Myocyte (in vitro differentiated cells): Measurements from ENCODE around the gene NEK1. TPM values are rescaled to one million over a fixed set of nuclear protein-coding genes. Genes with fewer than 3 reads are reported as not detected.

Experiments used
- DNase-seq: peaks from one replicate; pipeline ENCODE4 v3.0.0-alpha.2; 2012; ENCODE audit warnings: low read depth
- polyA plus RNA-seq: library from polyadenylated mRNA; unstranded; fragments of >200 nt; gene quantifications from one replicate; pipeline ENCODE4 v1.2.1, GENCODE V29; 2012; ENCODE audit warnings: missing spikeins
- total RNA-seq: library from RNA; depleted of rRNA; stranded (reverse); fragments of >200 nt; gene quantifications from 2 replicates; pipeline ENCODE4 v1.2.3, GENCODE V29; 2014

NEK1 gene
- total RNA-seq = 11.2 and 11.8 TPM in 2 replicates
- polyA plus RNA-seq = 4.6 TPM

- DNase-seq = peak; percentile 94
Observed at GRCh38 chr4:169611991-169612870, at the start of gene NEK1. Gene NEK1 (minus strand): TSS chr4:169612583. CDS start chr4:169602630, 9,953 bp downstream.

- DNase-seq = no peak
Observed at GRCh38 chr4:169661761-169662160, 49.4 kb upstream of the NEK1 start.

- no peak for DNase-seq
Observed at GRCh38 chr4:169660929-169661328, 48.5 kb upstream of the NEK1 start.

- DNase-seq = peak; percentile 97
Observed at GRCh38 chr4:169659716-169660670, 47.6 kb upstream of the NEK1 start.

- peak; percentile 22 for DNase-seq
Observed at GRCh38 chr4:169658975-169659715, 46.8 kb upstream of the NEK1 start.

GRCh38 chr4:169658196-169658595 lies 45.8 kb upstream of the NEK1 start:
- no peak for DNase-seq

- DNase-seq = no peak
Observed at GRCh38 chr4:169657470-169658107, 45.2 kb upstream of the NEK1 start.

- DNase-seq = no peak
Observed at GRCh38 chr4:169655401-169655800, 43.0 kb upstream of the NEK1 start.

- DNase-seq = no peak
Observed at GRCh38 chr4:169652535-169652934, 40.2 kb upstream of the NEK1 start.

- DNase-seq = no peak
Observed at GRCh38 chr4:169650227-169650936, 38.0 kb upstream of the NEK1 start.

GRCh38 chr4:169649545-169650226 lies 37.3 kb upstream of the NEK1 start:
- DNase-seq = no peak

GRCh38 chr4:169645627-169646026 lies 33.2 kb upstream of the NEK1 start:
- DNase-seq = no peak

GRCh38 chr4:169644802-169645201 lies 32.4 kb upstream of the NEK1 start:
- no peak for DNase-seq

- DNase-seq = no peak
Observed at GRCh38 chr4:169640261-169640870, 28.0 kb upstream of the NEK1 start.

GRCh38 chr4:169634975-169635374 lies 22.6 kb upstream of the NEK1 start:
- no peak for DNase-seq

GRCh38 chr4:169632896-169633295 lies 20.5 kb upstream of the NEK1 start:
- DNase-seq = peak; percentile 25

- no peak for DNase-seq
Observed at GRCh38 chr4:169630069-169630468, 17.7 kb upstream of the NEK1 start.

GRCh38 chr4:169628579-169628978 lies 16.2 kb upstream of the NEK1 start:
- no peak for DNase-seq

GRCh38 chr4:169627307-169627706 lies 14.9 kb upstream of the NEK1 start:
- no peak for DNase-seq
